A549 (cell line): ENCODE data around the gene CCN6.

Experiments used
- CTCF ChIP-seq: fragments of >200 bp; sonication (Bioruptor Twin); formaldehyde crosslinking; IDR thresholded peaks from 3 replicates; pipeline ENCODE4 v1.5.1; 2016
- EP300 ChIP-seq, 2 experiments: fragments of >200 bp; sonication (Bioruptor Twin); formaldehyde crosslinking; IDR thresholded peaks; 2 replicates in 1 of 2; 3 replicates in 1 of 2; pipeline ENCODE4 v1.6.1; 2016 to 2017
- FOXS1 ChIP-seq: fragments of 250-450 bp; sonication (Bioruptor Pico); IDR thresholded peaks from 2 replicates; pipeline ENCODE4 v1.5.0; 2020; ENCODE audit warnings: mild to moderate bottlenecking, moderate library complexity
- MAX ChIP-seq: IDR thresholded peaks from 2 replicates; pipeline ENCODE4 v1.6.1; 2012
- ZNF302 ChIP-seq: fragments of 250-450 bp; sonication (Bioruptor Pico); IDR thresholded peaks from 2 replicates; pipeline ENCODE4 v1.9.0; 2021; ENCODE audit warnings: inconsistent platforms, mild to moderate bottlenecking, moderate library complexity

GRCh38 chr6:112087136-112087911, 33.4 kb downstream of the CCN6 start, which contains the start of the genes FAM229B and TUBE1:
- TF ChIP-seq CTCF (no peak), MAX (0 out of 2 replicates have a peak, but pooled peaks have one; percentile 56), EP300 (IDR thresholded peaks at IDR 0.05) (no peak), FOXS1 (CRISPR knock-in tag) (no peak), ZNF302 (CRISPR knock-in tag) (no peak)
